Right lobe of liver (tissue), 4 donors: ENCODE measurements around the gene PVALEF.

Experiments
- POLR2A ChIP-seq: fragments of 450-650 bp; IDR thresholded peaks from one replicate; pipeline ENCODE4 v1.6.1; 2017; ENCODE audit warnings: antibody characterized with exemption, mild to moderate bottlenecking
- TF ChIP-seq, protein P1 (sequence below), 4 donors: fragments of 200-600 bp in 3 of 4; fragments of 450-650 bp in 1 of 4; IDR thresholded peaks; one replicate each; pipeline versions ENCODE4 v1.5.1 to v1.8.0; 2016 to 2022; ENCODE audit warnings: antibody characterized with exemption in 4 of 4, mild to moderate bottlenecking in 2 of 4
- donor health status: DM: no; HTN: no; CAD: no.
- donor health status: DM: no; HTN: no; CAD: no.
- donor health status: DM: no; HTN: yes; CAD: no.

DNA sequence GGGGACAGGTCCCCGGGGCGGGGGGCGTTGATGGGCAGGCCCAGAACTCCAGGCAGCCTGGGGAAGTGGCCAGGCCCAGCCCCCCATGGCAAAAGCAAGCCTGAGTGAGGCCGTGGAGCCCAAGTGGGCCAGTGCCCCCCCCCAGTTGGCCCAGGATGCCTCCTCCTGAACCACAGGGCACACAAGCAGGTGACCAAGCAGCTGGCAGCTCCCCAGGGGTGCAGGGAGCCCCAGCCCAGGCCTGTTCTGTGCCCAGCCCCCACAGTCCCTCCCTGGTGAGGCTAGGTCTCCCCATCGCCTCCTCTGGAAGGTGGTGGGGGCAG lies 38.2 kb upstream of the PVALEF start:
- TF ChIP-seq, protein P1, sequence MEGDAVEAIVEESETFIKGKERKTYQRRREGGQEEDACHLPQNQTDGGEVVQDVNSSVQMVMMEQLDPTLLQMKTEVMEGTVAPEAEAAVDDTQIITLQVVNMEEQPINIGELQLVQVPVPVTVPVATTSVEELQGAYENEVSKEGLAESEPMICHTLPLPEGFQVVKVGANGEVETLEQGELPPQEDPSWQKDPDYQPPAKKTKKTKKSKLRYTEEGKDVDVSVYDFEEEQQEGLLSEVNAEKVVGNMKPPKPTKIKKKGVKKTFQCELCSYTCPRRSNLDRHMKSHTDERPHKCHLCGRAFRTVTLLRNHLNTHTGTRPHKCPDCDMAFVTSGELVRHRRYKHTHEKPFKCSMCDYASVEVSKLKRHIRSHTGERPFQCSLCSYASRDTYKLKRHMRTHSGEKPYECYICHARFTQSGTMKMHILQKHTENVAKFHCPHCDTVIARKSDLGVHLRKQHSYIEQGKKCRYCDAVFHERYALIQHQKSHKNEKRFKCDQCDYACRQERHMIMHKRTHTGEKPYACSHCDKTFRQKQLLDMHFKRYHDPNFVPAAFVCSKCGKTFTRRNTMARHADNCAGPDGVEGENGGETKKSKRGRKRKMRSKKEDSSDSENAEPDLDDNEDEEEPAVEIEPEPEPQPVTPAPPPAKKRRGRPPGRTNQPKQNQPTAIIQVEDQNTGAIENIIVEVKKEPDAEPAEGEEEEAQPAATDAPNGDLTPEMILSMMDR (IDR thresholded peaks at IDR 0.05) = no peak
- TF ChIP-seq POLR2A = no peak
